ENCODE measurements around the gene MANSC4.
A peak's percentile ranks its signal among the peaks of the same experiment; 100 is the strongest.

Gene MANSC4

DNA sequence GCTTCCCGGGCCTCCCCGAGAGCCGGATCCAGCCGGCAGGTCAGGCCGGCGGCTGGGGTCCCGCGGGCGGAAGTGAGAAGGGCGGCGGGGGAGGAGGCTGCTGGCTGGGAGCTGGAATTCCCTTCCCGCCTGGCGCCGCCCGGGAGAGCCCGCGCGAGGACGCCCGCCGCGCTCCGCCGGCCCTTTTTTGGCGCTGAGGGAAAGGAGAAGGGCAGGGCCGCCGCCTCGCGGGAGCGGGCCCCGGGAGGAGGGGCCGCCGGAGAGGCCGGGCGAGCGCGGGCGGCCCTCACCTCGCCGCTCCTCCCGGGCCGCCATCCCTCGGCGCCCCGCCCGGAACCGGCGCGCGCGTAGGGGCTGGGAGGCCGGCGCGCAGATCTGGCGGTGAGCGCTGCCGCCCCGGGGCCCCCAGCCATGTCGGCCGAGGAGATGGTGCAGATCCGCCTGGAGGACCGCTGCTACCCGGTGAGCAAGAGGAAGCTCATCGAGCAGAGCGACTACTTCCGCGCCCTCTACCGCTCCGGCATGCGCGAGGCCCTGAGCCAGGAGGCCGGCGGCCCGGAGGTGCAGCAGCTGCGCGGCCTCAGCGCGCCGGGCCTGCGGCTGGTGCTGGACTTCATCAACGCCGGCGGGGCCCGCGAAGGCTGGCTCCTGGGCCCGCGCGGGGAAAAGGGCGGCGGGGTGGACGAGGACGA, at the start of gene MANSC4, which contains the start of gene KLHL42:
Gene MANSC4, minus strand, starts transcription at position 317 of the 692 bp plus-strand sequence. CDS start 8,960 bp downstream, outside the sequence.
Gene KLHL42, plus strand, starts transcription at position 314 of the 692 bp plus-strand sequence. Its CDS starts 98 bp downstream, at position 412.
- DNase-seq, result peak; percentile 69

DNA sequence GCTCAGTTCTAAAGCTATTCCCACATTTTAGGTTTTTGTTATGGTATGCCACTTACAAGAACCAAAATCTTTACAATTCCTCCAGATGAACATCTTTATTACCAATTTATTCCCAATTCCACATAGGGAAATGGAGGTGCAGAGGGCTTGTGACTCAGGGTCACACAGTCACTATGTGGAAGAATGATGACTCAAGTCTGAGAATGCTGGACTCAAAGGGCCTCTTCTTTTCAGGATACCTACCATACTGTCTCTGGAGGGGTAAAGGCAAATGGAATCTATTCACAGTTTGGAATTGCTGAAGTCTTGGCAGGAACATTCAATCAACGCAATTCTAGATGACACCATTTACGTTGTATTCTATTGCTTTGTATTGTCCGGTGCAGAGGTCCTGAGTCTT, 48.2 kb upstream of the MANSC4 start:
- no peak for DNase-seq

DNA sequence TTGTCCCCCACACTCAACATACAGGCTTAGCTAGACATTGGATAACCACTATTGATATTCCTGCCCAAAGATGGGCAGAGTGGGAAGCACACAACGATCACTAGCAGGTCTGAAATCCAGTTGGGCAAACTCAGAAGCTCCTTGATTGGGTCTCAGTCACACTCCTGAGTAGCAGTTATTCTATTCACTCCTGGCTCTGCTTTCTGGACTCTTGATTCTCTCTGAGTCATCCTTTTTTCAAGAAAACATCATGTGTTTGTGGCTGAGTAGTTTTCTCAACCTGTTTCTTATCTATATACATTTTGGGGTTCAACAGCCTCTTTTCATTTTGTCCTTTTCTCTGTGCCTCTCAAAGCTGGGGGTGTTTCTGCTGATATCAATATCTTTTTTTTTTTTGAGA, 46.0 kb upstream of the MANSC4 start:
- DNase-seq, result no peak

DNA sequence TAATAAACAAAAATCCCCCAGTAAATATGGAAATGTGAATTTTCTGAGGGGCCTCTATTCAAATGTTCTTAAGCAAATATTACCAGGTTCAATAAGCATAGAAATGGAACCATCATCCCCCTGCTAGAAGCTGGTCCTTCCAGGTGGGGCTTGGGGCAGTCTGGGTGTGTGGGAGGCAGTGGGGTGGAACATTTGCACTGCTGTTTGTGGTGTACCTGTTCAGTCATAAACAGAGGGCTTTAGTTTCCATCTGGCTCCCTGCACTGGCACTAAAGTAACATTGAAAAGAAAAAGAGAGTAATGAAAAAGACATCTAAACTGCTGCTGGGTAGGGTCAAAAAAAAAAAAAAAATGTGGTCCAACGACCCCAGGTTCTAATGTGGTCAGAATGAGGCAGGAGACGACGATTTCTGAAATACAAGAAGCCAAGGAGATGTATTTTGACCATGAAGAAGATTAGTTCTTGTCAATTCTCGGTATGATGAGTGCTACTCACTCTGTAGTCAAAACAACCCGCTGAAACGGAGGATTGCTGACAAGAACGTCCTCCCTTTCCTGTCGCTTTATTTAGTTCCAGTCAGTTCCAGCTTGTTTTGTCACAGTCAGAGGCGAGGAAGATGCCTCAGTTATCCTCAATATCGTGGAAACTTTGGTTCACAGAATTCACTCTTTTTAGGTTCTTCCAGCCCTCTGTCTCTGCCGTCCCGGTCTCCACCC, 44.2 kb upstream of the MANSC4 start:
- DNase-seq, result peak; percentile 75

DNA sequence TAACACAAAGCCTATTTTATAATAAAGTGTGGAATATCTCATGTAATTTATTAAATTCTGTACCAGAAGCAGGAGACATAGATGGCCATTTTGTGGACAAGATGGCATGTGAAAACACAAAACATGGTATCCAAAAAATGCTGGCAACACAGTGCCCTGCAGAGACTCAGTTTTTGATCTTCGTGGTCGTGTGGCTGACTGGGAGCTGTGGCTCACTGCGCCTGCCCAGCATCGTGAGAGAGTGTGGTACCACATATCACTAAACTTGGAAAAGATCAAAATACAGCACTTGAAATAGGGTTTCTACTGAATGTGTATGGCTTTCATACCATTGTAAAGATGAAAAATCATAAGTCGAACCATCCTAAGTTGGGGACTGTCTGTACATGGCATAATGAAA, 43.0 kb upstream of the MANSC4 start:
- DNase-seq, result no peak

DNA sequence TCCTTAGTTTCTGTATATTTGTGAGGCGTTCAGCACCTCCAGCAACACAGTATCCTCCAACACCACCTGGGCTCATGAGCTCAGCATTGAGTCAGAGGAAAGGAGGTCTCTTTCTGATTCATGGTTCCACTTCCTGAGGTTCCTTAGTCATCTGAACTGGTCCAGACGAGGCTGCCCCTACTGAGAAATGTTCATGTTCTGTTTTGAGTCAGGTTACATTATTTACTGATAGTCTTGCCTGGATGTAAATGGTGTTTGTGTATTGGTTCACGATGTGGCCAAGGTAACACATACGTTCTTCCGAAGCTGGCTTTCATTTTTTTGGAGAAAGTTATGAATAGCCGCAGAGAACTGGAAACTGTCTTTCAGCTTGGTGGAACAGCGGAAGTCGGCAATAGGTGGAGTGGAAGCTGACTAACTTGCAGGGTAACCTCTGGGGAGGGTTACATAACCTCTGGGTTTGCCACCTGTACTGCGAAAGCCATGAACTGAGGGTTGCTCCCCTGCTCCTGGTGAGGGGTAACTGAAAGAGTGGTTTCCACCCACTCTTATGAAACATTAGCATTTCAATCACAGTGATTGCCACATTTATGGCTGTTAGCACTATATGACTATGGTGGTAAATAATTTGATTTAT, 42.2 kb upstream of the MANSC4 start:
- DNase-seq, result peak; percentile 96

DNA sequence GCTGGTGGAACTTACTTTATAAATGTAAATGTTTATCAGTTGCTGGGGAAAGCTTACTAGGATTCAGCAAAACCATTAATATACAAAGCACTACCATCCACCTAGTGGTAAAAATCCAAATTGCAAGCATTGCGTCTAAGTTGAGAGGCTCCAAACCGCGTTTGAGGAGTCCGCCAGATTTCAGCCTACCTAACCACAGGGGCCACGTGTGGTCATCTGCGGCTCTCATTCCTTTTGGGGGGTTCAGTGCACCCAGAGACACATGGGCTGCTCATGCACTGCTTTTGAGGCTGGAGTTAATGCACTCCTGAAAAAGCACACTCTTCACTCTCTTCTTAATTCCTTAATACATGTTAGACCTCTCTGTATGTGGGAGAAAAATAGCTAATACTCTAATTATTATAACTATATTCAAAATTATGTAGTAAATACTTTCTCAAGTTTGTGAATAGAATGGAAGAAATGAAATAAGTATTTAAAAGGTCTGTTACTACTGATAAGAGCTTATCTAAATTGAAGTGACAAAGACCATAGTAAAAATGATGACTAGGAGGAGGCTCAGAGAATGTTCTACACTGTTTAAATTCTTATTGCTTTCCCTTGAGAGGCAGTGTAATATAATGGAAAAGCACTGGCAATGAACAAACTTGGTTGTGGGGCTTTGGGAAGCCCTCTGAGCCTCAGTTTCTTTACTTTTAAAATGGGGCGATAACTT, 41.4 kb upstream of the MANSC4 start:
- DNase-seq, result peak; percentile 71

DNA sequence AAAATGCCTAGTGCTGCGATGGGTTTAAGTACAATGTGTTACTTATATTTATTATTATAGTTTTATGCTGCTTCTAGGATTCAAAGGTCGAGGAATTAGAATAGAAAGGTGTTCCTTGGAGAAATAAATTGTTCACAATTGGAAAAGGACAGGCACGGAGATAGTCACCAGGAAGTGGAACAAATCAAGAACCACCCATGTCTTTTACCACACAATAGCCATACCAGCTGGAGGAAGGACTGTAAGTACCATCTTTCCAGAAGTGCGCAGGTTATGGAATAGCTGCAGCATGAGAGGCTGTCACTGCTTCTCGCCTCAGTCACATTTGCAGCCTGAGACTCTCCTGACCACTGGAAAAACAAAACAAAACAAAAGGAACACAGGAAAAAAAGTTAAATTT, 40.5 kb upstream of the MANSC4 start:
- DNase-seq, result no peak

DNA sequence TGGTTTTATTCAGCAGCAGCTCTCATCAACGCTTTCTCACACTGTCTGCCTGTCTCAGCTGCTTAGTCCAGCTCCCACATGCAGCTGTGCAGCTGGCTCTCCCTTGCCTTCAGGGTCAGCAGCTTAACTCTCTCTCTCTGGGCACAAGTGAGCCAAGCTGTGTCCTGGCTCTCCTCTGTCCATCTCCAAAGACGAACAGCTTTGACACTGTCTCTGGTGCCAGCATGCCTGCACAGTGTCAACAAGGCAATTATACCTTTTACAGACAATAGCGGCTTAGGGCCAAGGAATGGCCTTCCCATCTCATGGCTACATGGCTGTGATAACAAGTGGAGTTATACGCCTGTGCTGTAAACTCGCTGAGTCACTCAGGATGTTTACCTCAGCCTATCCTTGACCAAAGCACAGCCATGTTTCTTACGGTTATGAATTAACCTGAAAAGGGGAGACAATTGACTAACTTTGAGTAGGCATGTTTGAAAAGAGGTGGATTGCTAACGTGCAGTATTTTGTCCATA, 38.4 kb upstream of the MANSC4 start:
- no peak for DNase-seq

DNA sequence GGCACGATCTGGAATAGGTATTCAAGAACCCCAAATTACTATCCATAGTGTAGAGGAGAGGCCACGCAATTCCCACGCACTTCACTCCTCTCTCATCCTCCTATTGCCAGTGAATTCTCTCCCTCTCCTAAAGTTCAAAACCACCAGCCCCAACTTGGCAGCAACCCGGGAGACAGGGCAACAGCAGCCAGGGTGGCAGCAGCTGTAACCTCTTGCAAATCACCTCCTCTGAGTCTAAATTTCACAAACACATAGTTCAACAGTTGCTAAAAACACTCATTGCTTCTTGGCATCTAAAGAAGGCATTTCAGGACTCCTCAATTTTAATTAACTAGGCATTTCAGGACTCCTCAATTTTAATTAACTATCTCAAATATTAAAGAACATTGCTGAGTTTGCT, 37.7 kb upstream of the MANSC4 start:
- DNase-seq, result no peak

DNA sequence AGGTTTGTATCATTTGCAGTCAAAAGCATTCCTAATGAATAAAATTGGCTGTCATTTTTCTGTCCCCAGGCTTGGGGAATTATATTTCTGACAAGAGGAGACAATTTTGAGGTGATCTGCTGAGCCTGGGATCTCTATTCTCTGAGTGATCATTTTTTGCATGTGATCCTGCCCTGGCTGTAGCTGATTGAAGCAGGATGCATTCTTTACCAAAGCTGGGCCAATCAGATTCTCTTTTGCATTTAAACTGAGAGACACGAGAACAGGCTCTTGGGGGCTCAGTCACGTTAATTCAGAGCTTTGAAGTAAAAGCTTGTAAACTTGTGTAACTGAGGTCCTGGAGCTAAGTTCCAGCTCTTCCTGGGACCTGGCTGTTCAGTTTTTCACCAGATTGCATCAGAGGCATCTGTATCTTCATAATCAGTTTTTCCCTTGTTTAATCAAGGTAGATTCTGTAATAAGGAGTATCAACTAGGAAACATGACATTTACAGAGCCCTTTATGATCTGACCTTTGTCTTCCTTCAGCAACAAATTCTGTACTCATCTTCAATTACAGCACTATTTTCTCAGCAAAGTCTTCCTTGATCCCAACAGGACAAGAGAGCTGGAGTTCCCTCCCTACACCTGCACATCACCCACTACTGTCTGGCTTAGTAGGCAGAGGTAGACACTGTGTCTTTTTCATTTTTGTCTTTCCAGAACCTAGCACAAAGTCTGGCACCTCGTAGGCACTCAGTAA, 35.0 kb upstream of the MANSC4 start:
- DNase-seq, result no peak

DNA sequence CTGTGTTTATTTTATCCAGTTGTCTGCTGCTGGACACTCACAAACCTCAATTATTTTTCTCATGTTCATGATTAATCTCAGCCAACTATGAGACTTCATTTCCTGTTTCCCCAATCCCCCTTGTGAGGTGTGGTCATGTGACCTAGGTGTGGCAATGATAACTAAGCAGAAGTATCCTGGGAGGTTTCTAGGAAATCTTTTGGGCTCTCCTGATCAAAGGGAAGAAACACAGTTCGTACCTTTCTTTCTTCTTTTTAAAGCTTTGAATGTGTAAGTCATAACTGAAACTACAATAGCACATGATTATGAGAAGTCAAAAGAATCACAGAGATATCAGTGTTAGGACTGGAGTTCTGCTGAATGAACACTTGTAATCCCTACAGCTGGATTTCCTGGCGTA, 34.4 kb upstream of the MANSC4 start:
- DNase-seq, result no peak

DNA sequence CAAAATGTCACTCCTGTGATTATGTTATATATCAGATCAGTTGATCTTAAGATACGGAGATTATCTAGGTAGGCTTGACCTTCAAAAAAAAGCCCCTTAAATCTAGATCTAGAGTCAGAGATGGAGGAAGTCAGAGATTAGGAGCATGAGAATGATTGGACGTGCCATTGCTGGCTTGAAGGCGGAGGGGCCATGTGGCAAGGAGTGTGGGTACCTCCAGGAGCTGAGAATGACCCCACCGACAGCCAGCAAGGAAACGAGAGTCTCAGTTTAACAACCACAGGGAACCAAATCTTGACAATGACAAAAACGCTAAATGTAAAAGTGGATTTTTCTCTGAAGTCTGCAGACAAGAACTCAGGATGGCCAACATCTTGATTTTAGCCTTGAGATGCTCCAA, 32.5 kb upstream of the MANSC4 start:
- no peak for DNase-seq

DNA sequence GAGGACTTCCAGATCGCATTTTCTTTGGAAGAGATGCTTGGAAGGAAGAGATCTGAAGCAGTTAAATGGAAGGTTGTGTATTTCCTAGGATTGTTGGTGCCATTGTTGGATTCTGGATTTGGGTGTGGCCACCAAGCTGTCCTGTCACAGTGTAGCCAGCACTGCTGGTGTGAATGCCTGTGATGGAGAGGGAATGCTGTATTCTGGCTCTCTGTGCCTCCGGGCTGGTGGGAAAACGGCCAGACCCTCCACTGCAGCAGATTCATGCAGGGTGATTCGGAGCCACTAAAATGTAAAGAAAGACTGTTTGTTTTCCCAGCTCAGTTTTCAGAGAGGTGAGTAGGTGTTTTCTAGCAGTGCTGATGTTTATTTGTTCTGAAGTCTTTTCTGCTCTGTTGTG, 30.7 kb upstream of the MANSC4 start:
- no peak for DNase-seq

DNA sequence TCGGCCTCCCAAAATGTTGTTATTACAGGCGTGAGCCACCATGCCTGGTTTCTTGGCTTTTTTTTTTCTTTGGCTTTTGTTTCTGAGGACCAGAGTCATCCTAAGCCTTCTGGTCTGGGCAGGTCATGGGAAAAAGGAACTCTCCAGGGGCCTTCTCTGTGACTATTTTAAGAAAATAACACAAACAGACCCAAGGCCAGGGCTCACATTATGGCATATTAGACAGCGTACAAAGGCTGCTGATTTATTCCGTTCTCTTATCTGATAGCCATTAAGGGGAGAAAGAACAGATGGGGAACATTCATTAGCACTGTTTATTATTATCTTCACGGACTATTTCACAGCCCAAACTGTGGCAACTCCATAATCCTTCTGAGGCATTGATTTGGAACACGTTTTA, 28.8 kb upstream of the MANSC4 start:
- no peak for DNase-seq

DNA sequence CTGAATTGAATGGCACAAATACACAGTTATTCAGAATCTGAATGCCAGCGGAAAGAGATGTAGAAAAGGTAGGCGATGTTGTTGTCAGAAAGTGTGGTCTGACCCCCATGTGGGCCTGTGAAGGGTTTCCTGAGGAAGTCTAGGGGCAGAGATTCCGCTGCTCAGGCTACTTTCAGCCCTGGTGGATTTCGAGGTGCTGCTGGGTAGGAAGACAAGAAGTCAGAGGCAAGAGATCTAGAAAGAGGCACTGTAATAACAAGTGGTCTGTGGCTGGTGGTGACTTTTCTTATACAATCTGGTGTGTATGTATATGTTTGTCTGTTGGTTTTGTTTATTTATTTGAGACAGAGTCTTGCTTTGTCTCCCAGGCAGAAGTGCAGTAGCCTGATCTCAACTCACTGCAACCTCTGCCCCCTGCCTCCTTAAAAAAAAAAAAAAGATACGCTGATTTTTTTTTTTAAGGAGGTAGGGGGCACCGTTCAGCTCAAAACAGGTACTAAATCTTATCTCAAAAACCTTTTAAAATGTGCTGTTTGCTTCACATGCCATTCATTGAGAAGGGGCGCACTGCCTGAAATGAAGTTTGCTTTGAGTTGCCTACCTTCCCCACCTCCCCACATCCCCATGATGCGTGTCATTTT, 27.1 kb upstream of the MANSC4 start:
- no peak for DNase-seq

DNA sequence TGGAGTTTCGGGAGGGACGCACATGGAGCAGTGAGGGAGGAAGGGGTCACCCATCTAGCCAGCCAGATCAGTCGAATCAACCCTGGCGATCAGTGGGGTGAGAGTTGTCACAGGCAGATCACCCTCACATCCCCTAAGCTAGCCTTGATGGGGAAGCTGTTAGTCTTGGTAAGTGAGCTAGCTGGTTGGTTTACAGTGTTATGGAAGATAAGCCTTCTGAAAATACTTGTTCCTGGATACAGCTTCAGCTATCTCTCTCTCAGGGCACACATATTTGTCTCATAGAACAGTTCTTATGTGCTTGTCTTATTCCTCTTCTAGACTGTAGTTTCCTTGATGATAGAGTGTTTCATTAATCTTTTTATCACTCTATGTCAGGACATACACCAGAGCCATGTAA, 26.2 kb upstream of the MANSC4 start:
- DNase-seq, result no peak

DNA sequence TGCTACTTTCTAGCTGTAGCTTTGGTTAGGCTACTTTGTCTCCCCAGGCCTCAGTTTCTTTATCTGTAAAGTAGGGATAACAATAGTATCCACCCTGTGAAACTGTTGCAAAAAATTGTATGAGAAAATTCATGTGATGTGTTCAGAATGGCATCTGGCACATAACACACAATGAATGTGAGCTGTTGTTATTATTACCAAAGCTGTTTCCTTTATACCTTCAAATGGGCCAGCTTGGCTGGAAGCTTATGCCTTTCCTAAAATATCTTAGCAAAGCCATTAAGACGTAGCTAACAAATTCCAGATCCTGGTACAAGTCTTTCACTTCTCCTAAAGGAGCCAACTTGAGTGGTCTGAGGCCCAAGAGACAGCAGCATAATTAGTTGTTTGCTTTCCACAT, 25.2 kb upstream of the MANSC4 start:
- DNase-seq, result no peak

DNA sequence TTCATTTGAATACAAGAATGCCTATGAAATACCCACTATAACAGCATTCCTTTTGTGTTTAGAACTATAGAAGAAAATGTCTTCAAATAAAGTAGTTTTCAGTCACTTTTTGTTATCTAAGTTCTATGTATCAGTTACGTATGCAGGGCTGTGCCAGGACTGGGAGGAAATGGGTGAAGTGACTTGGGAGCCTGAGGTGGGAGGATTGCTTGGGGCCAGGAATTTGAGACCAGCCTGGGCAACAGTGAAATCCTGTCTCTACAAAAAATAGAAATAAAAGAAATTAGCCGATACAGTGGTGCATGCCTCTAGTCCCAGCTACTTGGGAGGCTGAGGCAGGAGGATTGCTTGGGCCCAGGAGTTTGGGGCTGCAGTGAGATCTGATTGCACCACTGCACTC, 22.9 kb upstream of the MANSC4 start:
- DNase-seq, result no peak

DNA sequence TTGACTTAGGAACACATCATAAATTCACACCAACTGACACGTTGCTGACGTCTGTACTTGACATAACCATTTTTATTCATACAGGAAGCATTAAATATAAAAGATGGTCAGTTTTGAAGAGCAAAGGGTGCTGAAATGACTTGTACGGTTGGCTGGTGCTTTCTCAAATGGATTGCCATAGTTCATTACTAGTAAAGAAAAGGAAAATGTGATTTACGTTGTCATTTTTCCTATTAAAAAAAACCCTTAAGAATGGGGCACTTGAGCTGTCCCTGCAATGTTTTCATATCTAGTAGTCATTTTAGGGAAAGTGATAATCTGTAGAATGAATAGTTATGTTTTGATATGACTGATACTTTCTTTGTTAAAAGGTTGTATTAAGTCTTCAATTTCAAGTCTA, 22.5 kb upstream of the MANSC4 start:
- peak; percentile 31 for DNase-seq

DNA sequence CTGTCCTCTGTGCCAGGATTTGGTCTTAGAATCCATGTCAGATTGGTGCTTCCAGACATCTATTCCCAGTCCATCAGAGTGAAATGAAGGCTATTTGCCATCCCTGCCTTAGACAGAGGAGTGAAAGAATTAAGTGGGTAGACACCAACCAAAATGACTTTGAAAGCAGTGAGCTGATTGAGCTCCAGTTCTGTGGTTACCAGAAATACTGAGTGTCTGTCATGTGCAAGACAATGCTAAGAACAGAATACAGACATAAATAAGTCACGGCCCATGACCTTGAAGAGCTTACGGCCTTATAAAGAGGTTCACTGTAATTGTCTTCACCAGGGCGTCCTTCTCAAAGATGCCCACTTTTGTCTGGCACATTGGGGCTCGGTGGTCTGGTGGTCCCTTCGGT, 21.6 kb upstream of the MANSC4 start:
- no peak for DNase-seq

DNA sequence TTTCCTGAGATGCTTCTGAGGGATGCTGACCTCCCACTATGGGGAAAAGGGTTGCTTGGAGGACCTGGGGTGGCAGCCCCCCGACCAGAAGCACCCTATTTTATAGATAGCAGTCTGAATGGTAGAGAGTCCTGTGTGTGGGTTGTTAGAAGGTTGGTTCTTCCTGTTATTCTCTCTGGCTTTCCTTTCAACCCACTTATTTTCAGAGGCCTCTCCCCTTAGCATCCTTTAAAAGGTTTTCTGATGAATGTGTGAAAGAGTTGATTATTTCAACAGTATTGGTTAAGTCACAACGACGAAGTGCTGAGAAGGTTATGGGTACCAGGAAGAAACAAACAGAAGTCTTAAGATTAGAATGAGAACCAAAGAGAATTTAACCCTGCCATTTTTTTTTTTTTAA, 20.8 kb upstream of the MANSC4 start:
- no peak for DNase-seq

Data from activated CD4-positive, alpha-beta T cell treated with anti-CD3 and anti-CD28 coated beads, Interleukin-2, amount 50 U/mL, for 16 hours (primary cell).